Measurements from ENCODE around the gene TRIM75.
"Not testable (repeated sequence)": the region's sequence is repeated elsewhere in the genome, so short reads cannot be mapped to it uniquely, and the experiment has no call there.

Gene TRIM75

DNA sequence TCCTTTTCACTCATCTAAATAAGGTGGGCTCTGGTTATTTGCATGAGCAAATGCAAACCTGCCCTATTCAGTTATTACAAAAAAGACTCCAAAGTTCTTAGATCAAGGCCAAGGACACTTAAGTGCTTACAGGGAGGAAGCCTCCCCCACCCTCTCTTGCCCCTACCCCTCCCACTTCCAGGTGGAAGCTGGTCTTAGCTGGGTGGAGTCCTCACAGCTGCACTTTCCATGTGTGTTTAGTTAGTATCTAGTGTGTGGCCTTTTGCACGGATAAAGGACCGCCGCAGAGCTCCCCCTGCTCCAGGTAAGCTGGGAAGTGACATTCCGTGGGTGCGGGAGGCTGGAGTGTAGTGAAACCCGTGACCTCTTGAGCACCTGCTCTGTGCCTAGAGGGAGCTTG lies at the start of gene TRIM75:
Gene TRIM75, plus strand, starts transcription at position 222 of the 400 bp plus-strand sequence. CDS start 5,282 bp downstream, outside the sequence.
- no peak for DNase-seq (ENCODE audit: low read depth in 4 of 4, low spot score in 1 of 4)

DNA sequence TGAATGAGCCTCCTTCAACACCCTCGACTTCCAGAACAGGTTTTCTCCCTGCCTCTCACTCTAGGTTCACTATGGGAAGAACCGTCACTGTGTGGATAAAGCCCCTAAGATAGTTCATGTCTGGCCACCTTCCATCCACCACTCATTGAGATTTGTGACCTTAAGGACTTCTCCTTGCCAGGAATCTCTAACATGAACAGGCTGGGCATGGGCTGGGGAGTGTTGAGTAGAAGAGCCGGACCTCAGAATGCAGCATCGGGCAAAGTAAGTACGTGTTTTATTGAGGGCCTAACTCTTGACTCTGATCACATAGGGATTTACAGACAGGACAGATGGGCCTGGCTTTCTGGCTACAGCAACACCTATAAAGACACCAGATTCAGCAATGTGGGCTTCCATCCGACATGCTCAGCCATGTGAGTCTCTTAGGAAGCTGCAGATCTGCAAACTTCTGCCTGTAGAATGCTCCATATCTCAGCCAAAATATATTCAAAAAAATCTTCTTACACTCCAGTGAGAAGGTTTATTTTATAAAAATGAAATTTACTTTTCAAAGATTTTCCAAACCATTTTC lies 48.2 kb upstream of the TRIM75 start:
- DNase-seq (ENCODE audit: low read depth in 4 of 4, low spot score in 1 of 4) = no peak

DNA sequence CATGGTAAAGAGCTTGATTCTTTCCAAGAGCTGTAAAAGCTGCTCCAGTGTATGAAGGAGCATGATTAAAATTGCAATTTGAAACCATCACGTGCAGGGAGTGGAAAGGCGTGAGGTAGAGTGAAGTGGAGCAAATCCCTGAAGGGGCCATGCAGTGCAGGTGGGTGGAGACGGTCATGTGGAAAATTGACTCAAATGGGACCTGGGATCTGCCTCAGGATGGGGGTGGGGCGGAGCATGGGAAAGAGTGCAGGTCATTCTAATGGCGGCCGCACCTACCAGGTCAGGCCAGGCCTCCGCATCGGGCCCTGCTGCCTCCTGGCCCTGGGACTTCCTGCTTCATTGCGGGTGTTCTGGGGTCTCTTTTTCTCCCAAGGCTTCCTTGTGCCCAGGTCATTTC lies 47.2 kb upstream of the TRIM75 start:
- DNase-seq (ENCODE audit: low read depth in 4 of 4, low spot score in 1 of 4) = no peak

DNA sequence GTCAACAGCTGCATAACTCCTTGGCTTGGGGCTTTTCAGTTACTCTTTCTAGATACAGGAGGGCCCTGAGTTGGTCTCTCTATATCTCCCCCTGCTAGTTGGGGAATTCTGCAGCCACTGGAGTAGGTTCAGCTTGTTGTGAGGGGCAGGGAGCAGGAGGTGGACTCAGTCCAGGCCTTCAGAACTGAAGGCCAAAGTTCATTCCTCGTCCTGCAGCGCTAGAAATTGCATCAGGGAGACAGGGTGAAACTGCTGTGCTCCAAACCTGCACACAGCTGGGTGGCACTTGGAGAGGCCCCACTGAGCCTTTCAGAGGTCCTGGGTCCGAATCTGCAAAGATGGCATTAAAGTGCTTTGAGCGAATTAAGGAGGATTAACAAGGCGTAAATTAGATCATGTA lies 46.8 kb upstream of the TRIM75 start:
- no peak for DNase-seq (ENCODE audit: low read depth in 4 of 4, low spot score in 1 of 4)

DNA sequence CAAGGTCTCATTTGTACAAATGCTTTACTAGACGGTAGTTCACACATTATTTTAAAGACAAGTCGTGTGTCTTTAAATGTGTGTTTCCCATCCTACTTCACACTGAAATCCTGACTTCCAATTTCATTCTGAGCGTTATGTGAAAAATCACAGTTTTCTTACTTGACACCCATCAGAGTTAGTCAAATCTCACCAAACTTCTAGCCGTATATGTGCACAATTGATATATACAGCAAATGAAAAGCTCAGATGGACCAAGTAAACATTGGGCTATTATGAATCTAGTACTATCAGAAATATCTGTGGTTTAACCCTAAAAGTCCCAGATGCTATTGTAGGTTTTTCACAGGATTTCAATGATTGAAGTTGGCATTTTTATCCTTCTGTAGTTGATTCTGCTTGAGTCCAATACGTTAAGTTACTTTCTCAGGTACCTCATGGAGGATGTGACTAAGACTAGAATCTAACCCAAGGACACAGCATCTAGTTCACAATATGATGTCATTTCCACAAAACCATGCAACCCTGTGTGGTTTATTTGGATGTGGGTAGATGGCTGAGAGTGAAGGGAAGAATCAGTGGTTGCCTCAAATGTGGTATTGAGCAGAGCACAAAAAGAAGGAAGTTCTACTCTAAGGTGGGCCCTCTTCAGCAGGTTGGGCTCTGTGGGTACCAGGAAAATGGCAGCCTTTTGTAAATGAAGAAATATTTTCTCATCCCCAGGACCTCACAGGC lies 44.0 kb upstream of the TRIM75 start:
- no peak for DNase-seq (ENCODE audit: low read depth in 4 of 4, low spot score in 1 of 4)

DNA sequence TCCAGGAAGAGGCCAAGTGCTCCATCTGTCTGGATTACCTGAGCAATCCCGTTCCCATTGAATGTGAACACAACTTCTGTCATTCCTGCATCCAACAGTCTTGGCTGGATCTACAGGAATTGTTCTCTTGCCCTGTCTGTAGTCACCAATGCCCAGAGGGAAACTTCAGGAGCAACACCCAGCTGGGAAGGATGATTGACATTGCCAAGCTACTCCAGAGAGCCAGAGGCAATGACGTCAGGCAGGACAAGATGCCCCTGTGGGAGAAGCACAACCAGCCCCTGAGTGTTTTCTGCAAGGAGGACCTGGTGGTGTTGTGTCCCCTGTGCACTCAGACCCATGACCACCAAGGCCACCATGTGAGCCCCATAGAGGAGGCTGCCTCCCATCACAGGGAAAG lies 43.2 kb upstream of the TRIM75 start:
- DNase-seq (ENCODE audit: low read depth in 4 of 4, low spot score in 1 of 4) = no peak

DNA sequence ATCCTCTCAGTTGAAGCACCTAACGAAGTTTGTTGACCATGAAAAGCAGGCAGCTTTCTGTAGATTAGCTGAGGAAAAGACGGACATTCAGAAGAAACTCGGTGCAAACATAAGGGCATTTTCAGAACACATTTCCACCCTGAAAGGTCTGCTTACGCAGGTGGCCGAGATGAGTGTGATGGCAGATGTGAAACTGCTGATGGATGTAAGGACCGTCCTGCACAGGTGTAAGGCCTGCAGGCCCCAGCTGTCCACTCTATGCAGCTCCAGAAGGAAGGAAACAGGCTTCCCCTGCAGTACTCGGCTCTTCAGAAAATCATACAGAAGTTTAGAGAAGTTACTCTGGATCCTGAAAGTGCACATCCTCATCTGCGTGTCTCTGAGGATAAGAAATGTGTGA lies 42.7 kb upstream of the TRIM75 start:
- no peak for DNase-seq (ENCODE audit: low read depth in 4 of 4, low spot score in 1 of 4)

DNA sequence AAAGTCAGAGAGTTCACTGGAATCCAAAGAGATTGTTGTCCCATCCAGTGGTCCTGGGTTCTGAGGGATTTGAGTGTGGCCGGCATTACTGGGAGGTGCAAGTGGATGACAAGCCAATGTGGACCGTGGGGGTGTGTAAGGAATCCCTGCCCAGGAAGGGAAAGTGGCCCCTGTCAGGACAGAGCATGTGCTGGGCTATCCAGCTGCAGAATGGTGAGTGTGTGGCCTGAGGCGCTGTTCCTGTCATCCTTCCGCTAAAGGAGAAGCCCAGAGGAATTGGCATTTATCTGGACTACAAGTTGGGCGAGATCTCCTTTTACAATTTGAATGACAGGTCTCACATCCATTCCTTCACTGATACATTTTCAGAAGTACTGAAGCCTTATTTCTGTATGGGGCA lies 42.3 kb upstream of the TRIM75 start:
- no peak for DNase-seq (ENCODE audit: low read depth in 4 of 4, low spot score in 1 of 4)

DNA sequence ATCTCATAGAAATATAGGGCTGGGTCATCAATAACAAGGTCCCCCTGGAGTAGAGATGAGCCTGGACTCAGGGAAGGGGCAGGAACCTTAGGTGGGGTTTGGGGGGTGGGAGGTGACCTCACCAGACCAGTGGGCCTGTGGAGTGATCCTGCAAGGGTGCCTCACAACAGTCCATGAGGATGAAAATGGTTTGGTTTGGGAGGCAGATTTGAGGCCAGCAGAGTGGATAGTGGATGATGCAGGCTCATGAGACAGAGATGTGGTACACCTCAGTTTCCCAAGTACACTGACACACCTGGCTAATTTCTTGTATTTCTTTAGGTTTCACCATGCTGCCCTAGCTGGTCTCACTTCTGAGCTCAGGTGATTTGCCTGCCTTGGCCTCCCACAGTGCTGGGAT lies 40.0 kb upstream of the TRIM75 start:
- no peak for DNase-seq (ENCODE audit: low read depth in 4 of 4, low spot score in 1 of 4)

DNA sequence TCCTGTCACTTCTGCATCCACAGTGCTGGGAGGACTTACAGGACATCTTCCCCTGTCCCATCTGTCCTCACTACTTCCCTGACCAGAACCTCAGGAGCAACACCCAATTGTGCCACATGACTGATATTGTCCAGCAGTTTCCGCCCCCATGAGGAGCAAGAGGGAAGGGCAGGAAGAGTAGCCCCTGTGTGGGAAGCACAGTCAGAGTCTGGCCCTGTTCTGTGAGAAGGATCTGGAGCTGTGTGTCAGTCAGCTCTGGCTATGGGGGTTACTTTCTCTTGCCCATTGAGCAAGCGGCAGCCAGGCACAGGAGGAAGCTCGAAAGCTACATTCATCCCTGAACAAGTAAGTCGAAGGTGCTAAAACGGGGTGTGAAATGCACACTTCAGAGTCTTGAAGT lies 36.7 kb upstream of the TRIM75 start:
- DNase-seq (ENCODE audit: low read depth in 4 of 4, low spot score in 1 of 4) = no peak

DNA sequence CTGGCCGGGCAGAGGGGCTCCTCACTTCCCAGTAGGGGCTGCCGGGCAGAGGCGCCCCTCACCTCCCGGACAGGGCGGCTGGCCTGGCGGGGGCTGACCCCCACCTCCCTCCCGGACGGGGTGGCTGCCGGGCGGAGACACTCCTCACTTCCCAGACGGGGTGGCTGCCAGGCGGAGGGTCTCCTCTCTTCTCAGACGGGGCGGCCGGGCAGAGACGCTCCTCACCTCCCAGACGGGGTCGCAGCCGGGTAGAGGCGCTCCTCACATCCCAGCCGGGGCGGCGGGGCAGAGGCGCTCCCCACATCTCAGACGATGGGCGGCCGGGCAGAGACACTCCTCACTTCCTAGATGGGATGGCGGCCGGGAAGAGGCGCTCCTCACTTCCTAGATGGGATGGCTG lies 33.7 kb upstream of the TRIM75 start:
- not testable (repeated sequence) for DNase-seq (ENCODE audit: low read depth in 4 of 4, low spot score in 1 of 4)

DNA sequence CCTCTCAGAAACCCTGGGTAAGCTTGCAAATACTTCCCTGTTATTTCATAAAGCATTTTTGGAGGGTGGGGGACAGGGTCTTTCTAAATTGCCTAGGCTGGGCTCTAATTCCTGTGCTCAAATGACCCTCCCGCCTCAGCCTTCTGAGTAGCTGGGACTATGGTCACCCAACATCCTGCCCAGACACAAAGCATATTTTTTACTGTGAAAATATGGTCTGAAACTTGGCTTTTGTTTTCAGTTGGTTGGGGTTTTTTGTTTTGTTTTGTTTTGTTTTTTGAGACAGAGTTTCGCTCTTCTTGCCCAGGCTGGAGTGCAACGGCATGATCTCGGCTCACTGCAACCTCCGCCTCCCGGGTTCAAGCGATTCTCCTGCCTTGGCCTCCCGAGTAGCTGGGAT lies 27.9 kb upstream of the TRIM75 start:
- not testable (repeated sequence) for DNase-seq (ENCODE audit: low read depth in 4 of 4, low spot score in 1 of 4)

DNA sequence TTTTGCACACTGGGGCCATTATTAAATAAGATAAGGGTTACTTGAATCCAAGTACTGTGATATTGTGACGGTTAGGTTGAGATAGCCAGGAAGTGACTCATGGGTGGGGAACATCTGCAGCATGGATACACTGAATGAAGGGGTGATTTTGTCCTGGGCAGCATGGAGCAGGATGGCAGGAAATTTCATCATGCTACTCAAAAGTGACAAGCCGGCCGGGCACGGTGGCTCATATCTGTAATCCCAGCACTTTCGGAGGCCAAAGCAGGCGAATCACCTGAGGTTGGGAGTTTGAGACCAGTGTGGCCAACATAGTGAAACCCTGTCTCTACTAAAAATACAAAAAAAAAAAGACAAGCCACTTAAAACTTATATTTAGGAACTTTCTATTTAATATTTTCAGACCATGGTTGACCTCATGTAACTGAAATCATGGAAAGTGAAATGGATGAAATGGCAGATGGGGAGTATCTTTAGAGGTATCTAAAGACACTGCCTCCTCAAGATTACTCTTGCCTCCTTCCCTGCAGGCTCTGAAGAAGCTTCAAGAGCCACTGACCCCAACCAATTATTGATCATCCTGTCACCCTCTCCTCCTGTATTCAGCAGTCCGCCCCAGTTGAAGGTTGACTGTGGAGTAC lies 25.8 kb upstream of the TRIM75 start:
- DNase-seq (ENCODE audit: low read depth in 4 of 4, low spot score in 1 of 4) = no peak

DNA sequence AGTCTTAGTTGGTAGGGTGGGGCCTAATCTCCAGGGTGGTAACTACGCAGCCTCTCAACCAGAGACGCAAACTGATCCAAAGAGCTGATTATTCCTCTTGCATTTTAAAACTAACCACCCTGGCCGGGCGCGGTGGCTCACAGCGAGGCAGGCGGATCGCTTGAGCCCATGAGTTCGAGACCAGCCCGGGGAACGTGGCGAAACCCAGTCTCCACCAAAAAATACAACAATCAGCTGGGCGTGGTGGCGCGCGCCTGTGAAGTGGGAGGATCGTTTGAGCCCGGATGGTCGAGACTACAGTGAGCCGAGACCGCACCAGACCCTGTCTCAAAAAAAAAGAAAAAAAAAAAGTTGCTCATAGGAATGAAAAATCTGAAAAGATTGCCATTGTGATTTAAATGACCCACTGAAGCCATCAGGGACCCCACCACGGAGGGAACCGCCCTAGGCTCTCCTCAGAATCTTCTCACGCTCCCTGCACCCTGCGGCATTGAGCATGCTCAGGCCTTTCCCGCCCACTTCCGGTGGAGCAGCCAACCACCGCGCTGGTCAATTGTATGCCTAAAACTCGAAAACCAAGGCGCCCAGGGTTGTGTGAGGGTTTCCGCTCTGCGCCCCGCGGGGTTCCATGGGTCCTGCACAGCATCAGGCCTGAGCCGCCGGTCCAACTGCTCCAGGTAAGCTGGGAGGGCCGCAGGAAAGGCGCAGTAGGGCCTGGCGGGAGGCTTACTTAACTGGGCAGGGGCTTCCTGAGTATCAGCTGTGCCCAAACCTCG lies 22.0 kb upstream of the TRIM75 start, which contains the start of gene TRIM60:
Gene TRIM60, plus strand, starts transcription at position 564 of the 776 bp plus-strand sequence. CDS start 8,074 bp downstream, outside the sequence.
- DNase-seq (ENCODE audit: low read depth in 4 of 4, low spot score in 1 of 4) = no peak

DNA sequence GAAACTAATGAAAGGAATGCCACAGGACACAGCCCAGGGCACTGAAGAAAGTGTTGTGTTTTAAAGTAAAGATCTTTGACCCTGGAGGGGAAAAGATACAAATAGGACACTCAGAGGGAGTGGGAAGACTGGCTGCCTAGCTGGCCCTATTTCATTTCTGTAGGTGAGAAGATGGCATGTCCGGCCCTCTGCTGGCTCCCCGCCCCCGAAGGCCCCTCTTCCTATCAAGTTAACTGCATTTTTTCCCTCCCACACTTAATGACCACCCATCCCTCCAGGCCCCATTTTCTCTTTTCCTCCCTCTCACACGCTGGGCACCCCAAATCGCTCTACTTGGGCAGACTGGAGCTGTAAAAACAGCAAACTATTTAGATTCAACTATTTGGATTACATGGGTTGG lies 5.5 kb upstream of the TRIM75 start:
- DNase-seq (ENCODE audit: low read depth in 4 of 4, low spot score in 1 of 4) = no peak

DNA sequence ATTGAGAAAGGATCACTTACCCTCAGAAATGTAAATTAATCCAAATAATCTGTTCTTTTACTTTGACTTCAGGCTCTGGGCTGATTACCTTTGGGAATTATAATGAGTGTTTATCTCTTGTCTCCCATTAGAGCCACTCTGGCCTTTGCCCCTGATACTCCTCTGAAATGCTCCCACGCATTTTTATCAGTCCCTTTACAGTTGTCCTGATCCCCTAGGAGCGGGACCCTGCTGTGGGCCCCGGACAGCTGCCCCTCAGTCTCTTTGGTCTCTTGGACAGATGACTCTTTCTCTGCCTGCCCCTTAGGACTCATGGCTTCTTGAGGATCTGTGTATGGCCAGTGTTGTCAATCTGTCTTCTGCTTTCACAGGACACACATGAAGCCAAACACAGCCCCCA lies 1.0 kb upstream of the TRIM75 start:
- no peak for DNase-seq (ENCODE audit: low read depth in 4 of 4, low spot score in 1 of 4)

DNA sequence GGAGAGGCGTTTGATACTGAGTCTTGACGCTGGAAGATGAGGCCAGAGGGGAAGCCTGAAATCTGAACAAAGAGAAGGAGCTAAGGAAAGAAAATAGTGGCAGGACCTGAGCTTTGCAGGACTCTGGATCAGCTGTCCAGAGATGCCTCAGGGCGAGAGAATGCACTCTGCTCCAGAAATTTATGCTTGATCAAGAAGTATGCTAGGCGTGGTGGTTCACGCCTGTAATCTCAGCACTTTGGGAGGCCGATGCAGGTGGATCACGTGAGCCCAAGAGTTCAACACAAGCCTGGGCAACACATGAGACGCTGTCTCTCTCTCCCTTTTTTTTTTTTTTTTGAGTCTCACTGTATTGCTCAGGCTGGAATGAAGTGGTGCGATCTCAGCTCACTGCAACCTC lies 1.9 kb downstream of the TRIM75 start:
- no peak for DNase-seq (ENCODE audit: low read depth in 4 of 4, low spot score in 1 of 4)

DNA sequence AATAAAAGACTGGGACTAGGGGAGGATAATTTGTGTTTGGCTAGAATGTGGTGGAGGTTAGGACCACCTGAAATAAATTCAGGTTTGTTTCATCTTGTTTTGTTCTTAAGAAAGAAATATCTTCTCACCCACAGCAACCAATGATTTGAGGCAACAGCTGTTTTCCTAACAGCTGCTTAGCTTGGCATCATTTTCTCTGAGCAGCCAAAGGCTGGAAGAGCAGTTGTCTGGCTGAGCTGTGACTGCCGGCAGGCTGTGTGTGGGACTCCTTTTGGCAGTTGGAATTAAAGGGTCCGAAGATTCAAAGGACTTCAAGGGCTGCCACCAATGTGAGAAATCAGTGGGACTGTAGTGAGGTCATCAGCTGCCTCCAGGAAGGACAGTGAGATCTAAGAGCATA lies 5.0 kb downstream of the TRIM75 start:
- no peak for DNase-seq (ENCODE audit: low read depth in 4 of 4, low spot score in 1 of 4)

DNA sequence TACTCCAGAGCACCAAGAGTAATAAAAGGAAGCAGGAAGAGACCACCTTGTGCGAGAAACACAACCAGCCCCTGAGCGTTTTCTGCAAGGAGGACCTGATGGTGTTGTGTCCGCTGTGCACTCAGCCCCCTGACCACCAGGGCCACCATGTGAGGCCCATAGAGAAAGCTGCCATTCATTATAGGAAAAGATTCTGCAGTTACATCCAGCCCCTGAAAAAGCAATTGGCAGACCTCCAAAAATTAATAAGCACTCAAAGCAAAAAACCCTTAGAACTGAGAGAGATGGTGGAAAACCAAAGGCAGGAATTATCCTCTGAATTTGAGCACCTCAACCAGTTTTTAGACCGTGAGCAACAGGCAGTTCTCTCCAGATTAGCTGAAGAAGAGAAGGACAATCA lies 5.7 kb downstream of the TRIM75 start:
- no peak for DNase-seq (ENCODE audit: low read depth in 4 of 4, low spot score in 1 of 4)

DNA sequence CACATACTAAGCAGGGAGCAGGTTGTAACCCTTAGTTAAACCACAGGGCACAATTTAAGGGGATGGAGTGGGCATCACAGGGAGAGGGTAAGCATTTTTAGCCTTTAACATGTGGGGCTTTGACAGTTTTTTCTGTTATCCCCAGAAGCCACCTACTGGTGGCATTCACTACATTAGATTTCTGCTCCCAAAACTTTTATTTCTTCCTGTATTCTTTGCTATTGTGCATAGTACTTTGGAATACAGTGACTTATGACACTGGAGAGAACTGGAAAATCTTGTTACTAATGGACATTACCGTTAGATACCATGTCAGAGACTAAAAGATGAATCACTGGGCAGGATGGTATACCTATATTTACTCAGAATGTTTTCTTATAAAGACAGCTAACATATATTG lies 7.3 kb downstream of the TRIM75 start:
- DNase-seq (ENCODE audit: low read depth in 4 of 4, low spot score in 1 of 4) = no peak

DNA sequence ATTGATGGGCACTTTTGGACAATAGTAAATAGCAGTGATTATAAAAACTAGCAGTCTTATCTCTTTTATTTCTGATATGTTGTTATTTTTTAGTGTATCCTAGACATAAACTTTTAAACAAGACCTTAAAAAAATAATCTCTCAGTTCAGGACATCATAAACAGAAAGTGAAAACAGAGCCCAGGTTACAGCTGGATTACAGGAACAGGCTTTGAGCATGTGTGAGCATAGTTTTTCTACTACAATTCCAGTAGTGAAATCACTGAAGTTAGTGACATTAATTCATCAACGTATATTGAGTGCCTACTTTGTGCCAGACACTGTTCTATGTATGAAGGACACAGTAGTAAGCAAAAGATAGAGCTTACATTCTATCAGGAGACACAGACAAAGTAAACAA lies 16.9 kb downstream of the TRIM75 start:
- DNase-seq (ENCODE audit: low read depth in 4 of 4, low spot score in 1 of 4) = no peak

DNA sequence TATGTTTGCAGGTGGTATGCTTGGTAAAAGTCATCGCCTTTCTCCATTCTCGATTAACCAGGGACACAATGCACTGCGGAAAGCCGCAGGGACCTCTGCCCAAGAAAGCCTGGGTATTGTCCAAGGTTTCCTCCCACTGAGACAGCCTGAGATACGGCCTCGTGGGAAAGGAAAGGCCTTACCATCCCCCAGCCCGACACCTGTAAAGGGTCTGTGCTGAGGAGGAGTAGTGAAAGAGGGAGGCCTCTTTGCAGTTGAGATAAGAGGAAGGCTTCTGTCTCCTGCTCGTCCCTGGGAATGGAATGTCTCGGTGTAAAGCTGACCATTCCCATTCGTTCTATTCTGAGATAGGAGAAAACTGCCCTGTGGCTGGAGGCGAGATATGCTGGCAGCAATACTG lies 19.7 kb downstream of the TRIM75 start:
- DNase-seq (ENCODE audit: low read depth in 4 of 4, low spot score in 1 of 4) = not testable (repeated sequence)
